Esophagus muscularis mucosa (tissue), 4 donors: ENCODE results near the gene SYT17. TPM values are rescaled to one million over a fixed set of nuclear protein-coding genes. Genes with fewer than 3 reads are reported as not detected.

Experiments
- DNase-seq: peaks from one replicate; pipeline ENCODE4 v3.0.0-alpha.2; 2017; ENCODE audit errors: extremely low spot score
- H3K27ac ChIP-seq, 4 donors: fragments of 200-600 bp; sonication (generic); replicated peaks in 1 of 4; 1 replicate in 3 of 4; 2 replicates in 1 of 4; pipeline ENCODE4 v1.5.1; 2016 to 2019; ENCODE audit warnings: mild to moderate bottlenecking in 1 of 4
- H3K27me3 ChIP-seq, 4 donors: fragments of 200-600 bp; sonication (generic); one replicate each; pipeline versions ENCODE4 v1.5.1 to v1.6.0; 2016 to 2019
- H3K36me3 ChIP-seq, 4 donors: fragments of 200-600 bp; sonication (generic); one replicate each; pipeline ENCODE4 v1.5.1; 2016 to 2019
- H3K4me1 ChIP-seq, 4 donors: fragments of 200-600 bp; sonication (generic); one replicate each; pipeline ENCODE4 v1.5.1; 2016 to 2019
- H3K4me3 ChIP-seq, 4 donors: fragments of 200-600 bp; sonication (generic); 1 replicate in 2 of 4; 2 replicates in 2 of 4; pipeline ENCODE4 v1.5.1; 2016 to 2019; ENCODE audit warnings: mild to moderate bottlenecking in 4 of 4, moderate library complexity in 1 of 4
- H3K9me3 ChIP-seq, 4 donors: fragments of 200-600 bp; sonication (generic); 1 replicate in 3 of 4; 2 replicates in 1 of 4; pipeline ENCODE4 v1.5.1; 2016 to 2019
- CTCF ChIP-seq, 3 experiments: fragments of 200-600 bp in 2 of 3; fragments of 450-650 bp in 1 of 3; sonication (generic) in 2 of 3; IDR thresholded peaks; one replicate each; pipeline ENCODE4 v1.5.1; 2017 to 2019; ENCODE audit warnings: antibody characterized with exemption in 3 of 3, mild to moderate bottlenecking in 2 of 3, moderate library complexity in 1 of 3
- EP300 ChIP-seq: sonication (generic); formaldehyde crosslinking; IDR thresholded peaks from one replicate; pipeline ENCODE4 v1.6.1; 2017; ENCODE audit warnings: antibody characterized with exemption
- POLR2A ChIP-seq: fragments of 450-650 bp; IDR thresholded peaks from one replicate; pipeline ENCODE4 v1.6.1; 2017; ENCODE audit warnings: antibody characterized with exemption, moderate library complexity, mild to moderate bottlenecking, low read depth
- POLR2AphosphoS5 ChIP-seq, 2 donors: sonication (generic); formaldehyde crosslinking; IDR thresholded peaks; one replicate each; pipeline ENCODE4 v1.6.1; 2017; ENCODE audit warnings: antibody characterized with exemption in 2 of 2
- WGBS: methylation state at CpG from one replicate; pipeline ENCODE4 v1.1.5; 2018; 5-methylcytosine and 5-hydroxymethylcytosine counted together
- intact Hi-C: fragments of 100-400 bp; cut with DNase I; formaldehyde crosslinking; loops from one replicate; pipeline ENCODE4 v1.15.1; 2023
- total RNA-seq, 4 donors: library from RNA; depleted of rRNA; stranded (reverse); fragments of >200 nt; gene quantifications; one replicate each; pipeline versions ENCODE4 v1.1.0 to v1.2.1, GENCODE V29; 2016

The SYT17 gene
- total RNA-seq, 4 donors from 2014 or later = 5.0 to 8.7 (median 6.2) TPM

GRCh38 chr16:19292186-19292585 is 124.1 kb downstream of the SYT17 start:
- intact Hi-C loops = no loop called here
- TF ChIP-seq POLR2AphosphoS5 (IDR thresholded peaks at IDR 0.05) = no peak
- no peak for TF ChIP-seq EP300
- no peak for TF ChIP-seq POLR2A
- TF ChIP-seq CTCF (IDR thresholded peaks at IDR 0.05) = no peak
- no peaks in the 10 kb centered on the region for H3K9me3 ChIP-seq
- H3K4me1 ChIP-seq = peaks cover 0 to 17% (median 6%) of the 10 kb centered on the region in 4 donors
- H3K4me3 ChIP-seq = no peak overlapping the region
- WGBS = 71% methylated on average over 5 of the region's 5 CpGs
- DNase-seq = no peak
- H3K27me3 ChIP-seq = no peaks in the 10 kb centered on the region
- H3K27ac ChIP-seq = no peak overlapping the region
- H3K36me3 ChIP-seq = no peaks in the 10 kb centered on the region

GRCh38 chr16:19294156-19294649 is 126.2 kb downstream of the SYT17 start:
- no peak for TF ChIP-seq EP300
- no peak for TF ChIP-seq POLR2A
- TF ChIP-seq CTCF (IDR thresholded peaks at IDR 0.05) = no peak
- TF ChIP-seq POLR2AphosphoS5 (IDR thresholded peaks at IDR 0.05) = no peak
- Histone ChIP-seq H3K4me1 (peaks cover 0 to 17% (median 3%) of the 10 kb centered on the region in 4 donors), H3K36me3 (no peaks in the 10 kb centered on the region), H3K27ac (no peak overlapping the region), H3K27me3 (no peaks in the 10 kb centered on the region), H3K4me3 (no peak overlapping the region), H3K9me3 (no peaks in the 10 kb centered on the region)
- DNase-seq = no peak
- intact Hi-C loops = no loop called here
- 24% methylated on average over 5 of the region's 5 CpGs for WGBS

GRCh38 chr16:19295393-19295792 is 127.4 kb downstream of the SYT17 start:
- DNase-seq = no peak
- Histone ChIP-seq H3K36me3 (no peaks in the 10 kb centered on the region), H3K4me1 (peaks cover 0 to 9% (median 3%) of the 10 kb centered on the region in 4 donors), H3K9me3 (no peaks in the 10 kb centered on the region), H3K4me3 (no peak overlapping the region), H3K27me3 (no peaks in the 10 kb centered on the region), H3K27ac (no peak overlapping the region)
- 50% methylated on average over 2 of the region's 2 CpGs for WGBS
- intact Hi-C loops = no loop called here
- TF ChIP-seq CTCF (IDR thresholded peaks at IDR 0.05) (no peak), POLR2AphosphoS5 (IDR thresholded peaks at IDR 0.05) (no peak), EP300 (no peak), POLR2A (no peak)

- 71% methylated on average over 1 of the region's 1 CpG for WGBS
- TF ChIP-seq EP300 = no peak
- TF ChIP-seq CTCF (IDR thresholded peaks at IDR 0.05) = no peak
- no peak for TF ChIP-seq POLR2AphosphoS5 (IDR thresholded peaks at IDR 0.05)
- no peak for TF ChIP-seq POLR2A
- Histone ChIP-seq H3K27ac (no peak overlapping the region), H3K4me1 (peaks cover 0 to 6% (median 0%) of the 10 kb centered on the region in 4 donors), H3K9me3 (no peaks in the 10 kb centered on the region), H3K27me3 (no peaks in the 10 kb centered on the region), H3K36me3 (no peaks in the 10 kb centered on the region), H3K4me3 (no peak overlapping the region)
- no peak for DNase-seq
- intact Hi-C loops = no loop called here
Observed at GRCh38 chr16:19297454-19297853, 129.4 kb downstream of the SYT17 start.

GRCh38 chr16:19299565-19299964 is 131.5 kb downstream of the SYT17 start:
- WGBS = 46% methylated on average over 2 of the region's 2 CpGs
- Histone ChIP-seq H3K9me3 (no peaks in the 10 kb centered on the region), H3K27me3 (no peaks in the 10 kb centered on the region), H3K36me3 (no peaks in the 10 kb centered on the region), H3K4me3 (no peak overlapping the region), H3K4me1 (no peaks in the 10 kb centered on the region), H3K27ac (no peak overlapping the region)
- intact Hi-C loops = no loop called here
- no peak for DNase-seq
- TF ChIP-seq CTCF (IDR thresholded peaks at IDR 0.05) (no peak), POLR2A (no peak), POLR2AphosphoS5 (IDR thresholded peaks at IDR 0.05) (no peak), EP300 (no peak)
